ENCODE data around the gene ADAM21.
"Not testable (repeated sequence)": the region's sequence is repeated elsewhere in the genome, so short reads cannot be mapped to it uniquely, and the experiment has no call there.

The ADAM21 gene

GRCh38 chr14:70468731-70469130 is 16.8 kb downstream of the ADAM21 start:
- no peak overlapping the region for H3K18ac ChIP-seq (ENCODE audit: low read length)

DNA sequence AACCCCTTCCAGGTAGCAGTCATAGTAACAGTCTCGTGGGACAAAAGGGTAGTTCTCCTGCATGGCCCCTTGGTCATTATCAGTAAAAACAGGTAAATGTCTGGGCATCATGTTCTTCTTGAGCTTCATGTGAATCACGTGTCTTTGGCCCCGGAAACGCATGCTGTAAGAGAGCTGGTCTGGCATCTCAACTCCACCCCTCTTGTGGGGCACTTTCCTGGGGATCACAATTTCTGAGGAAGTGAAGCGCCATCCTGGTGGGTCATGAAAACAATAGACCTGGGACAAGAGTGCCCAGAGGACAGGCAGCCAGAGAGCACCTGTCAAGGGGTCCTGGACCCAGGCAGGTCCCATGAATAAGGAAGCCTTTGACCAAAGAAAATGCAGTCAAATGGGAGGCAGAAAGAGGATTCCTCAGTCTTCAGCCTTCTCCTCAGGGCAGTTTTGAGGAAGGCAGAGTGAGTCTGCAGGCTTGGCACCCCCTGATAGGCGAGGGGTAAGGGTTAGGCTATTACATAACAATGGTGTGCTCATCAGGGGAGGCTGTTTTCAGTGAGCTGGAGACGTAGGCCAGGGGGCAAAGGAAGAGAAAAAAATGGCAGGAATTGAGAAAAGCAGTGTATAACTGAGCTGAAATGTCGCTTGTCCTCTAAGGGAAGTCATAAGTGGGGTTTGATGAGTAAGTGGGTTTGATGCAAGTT is 19.0 kb downstream of the ADAM21 start:
- H4K91ac ChIP-seq (ENCODE audit: low read depth, low read length, poor library complexity); H3K79me1 ChIP-seq (ENCODE audit: low read depth, low read length); H3K27me3 ChIP-seq (ENCODE audit: control insufficient read depth in 3 of 3, insufficient read depth in 3 of 3, low read depth in 1 of 3, low read length in 3 of 3); H3K18ac ChIP-seq (ENCODE audit: low read length); H3K4ac ChIP-seq (ENCODE audit: low read length); H2BK120ac ChIP-seq (ENCODE audit: low read depth, low read length); H3K4me1 ChIP-seq (ENCODE audit: control insufficient read depth in 2 of 2, insufficient read depth in 1 of 2, low read depth in 1 of 2, low read length in 2 of 2); H4K8ac ChIP-seq (ENCODE audit: low read depth, low read length); H2AK5ac ChIP-seq (ENCODE audit: low read depth, low read length); H2BK12ac ChIP-seq (ENCODE audit: low read length); H3K4me3 ChIP-seq (ENCODE audit: low read length in 2 of 2); H3K9me3 ChIP-seq (replicated peaks in 1 of 2; ENCODE audit: control insufficient read depth in 2 of 2, insufficient read depth in 1 of 2, low read depth in 1 of 2, low read length in 2 of 2); H3K14ac ChIP-seq (ENCODE audit: low read length); H3K36me3 ChIP-seq (replicated peaks in 1 of 2; ENCODE audit: control insufficient read depth in 2 of 2, insufficient read depth in 2 of 2, low read length in 2 of 2); H2BK15ac ChIP-seq (ENCODE audit: low read length); H2BK5ac ChIP-seq (ENCODE audit: low read length); H2AFZ ChIP-seq (ENCODE audit: low read length); H3K27ac ChIP-seq (replicated peaks; ENCODE audit: low read length); H3K9ac ChIP-seq (ENCODE audit: low read depth, low read length, poor library complexity); H3K23ac ChIP-seq (ENCODE audit: low read depth, low read length, poor library complexity); DNase-seq (ENCODE audit: low spot score); H3K4me2 ChIP-seq (ENCODE audit: insufficient read depth, low read length, poor library complexity, severe bottlenecking): not testable (repeated sequence)
- WGBS, 2 donors (ENCODE audit: extremely low coverage in 2 of 2, insufficient read length in 2 of 2, insufficient replicate concordance in 1 of 2) = no CpG with 5 or more reads among the region's 8 CpGs

More at GRCh38 chr14:70468731-70469130, 16.8 kb downstream of the ADAM21 start:
- Histone ChIP-seq H2AK5ac (ENCODE audit: low read depth, low read length) (no peak overlapping the region), H3K4ac (ENCODE audit: low read length) (no peak overlapping the region), H3K4me2 (ENCODE audit: insufficient read depth, low read length, poor library complexity, severe bottlenecking) (no peak overlapping the region), H3K79me1 (ENCODE audit: low read depth, low read length) (no peaks in the 10 kb centered on the region), H3K36me3 (replicated peaks in 1 of 2; ENCODE audit: control insufficient read depth in 2 of 2, insufficient read depth in 2 of 2, low read length in 2 of 2) (no peaks in the 10 kb centered on the region), H2AFZ (ENCODE audit: low read length) (no peak overlapping the region), H3K9ac (ENCODE audit: low read depth, low read length, poor library complexity) (no peak overlapping the region), H3K9me3 (replicated peaks in 1 of 2; ENCODE audit: control insufficient read depth in 2 of 2, insufficient read depth in 1 of 2, low read depth in 1 of 2, low read length in 2 of 2) (no peaks in the 10 kb centered on the region), H3K14ac (ENCODE audit: low read length) (no peak overlapping the region), H4K8ac (ENCODE audit: low read depth, low read length) (no peak overlapping the region), H3K4me3 (ENCODE audit: low read length in 2 of 2) (no peak overlapping the region), H2BK15ac (ENCODE audit: low read length) (no peak overlapping the region), H3K4me1 (ENCODE audit: control insufficient read depth in 2 of 2, insufficient read depth in 1 of 2, low read depth in 1 of 2, low read length in 2 of 2) (no peaks in the 10 kb centered on the region), H4K91ac (ENCODE audit: low read depth, low read length, poor library complexity) (no peak overlapping the region), H2BK120ac (ENCODE audit: low read depth, low read length) (no peak overlapping the region), H3K23ac (ENCODE audit: low read depth, low read length, poor library complexity) (no peak overlapping the region), H2BK12ac (ENCODE audit: low read length) (no peak overlapping the region), H3K27ac (replicated peaks; ENCODE audit: low read length) (no peak overlapping the region), H2BK5ac (ENCODE audit: low read length) (no peak overlapping the region), H3K27me3 (ENCODE audit: control insufficient read depth in 3 of 3, insufficient read depth in 3 of 3, low read depth in 1 of 3, low read length in 3 of 3) (no peaks in the 10 kb centered on the region)
- no CpG with 5 or more reads among the region's 3 CpGs for WGBS, 2 donors (ENCODE audit: extremely low coverage in 2 of 2, insufficient read length in 2 of 2, insufficient replicate concordance in 1 of 2)
- DNase-seq (ENCODE audit: low spot score) = no peak

DNA sequence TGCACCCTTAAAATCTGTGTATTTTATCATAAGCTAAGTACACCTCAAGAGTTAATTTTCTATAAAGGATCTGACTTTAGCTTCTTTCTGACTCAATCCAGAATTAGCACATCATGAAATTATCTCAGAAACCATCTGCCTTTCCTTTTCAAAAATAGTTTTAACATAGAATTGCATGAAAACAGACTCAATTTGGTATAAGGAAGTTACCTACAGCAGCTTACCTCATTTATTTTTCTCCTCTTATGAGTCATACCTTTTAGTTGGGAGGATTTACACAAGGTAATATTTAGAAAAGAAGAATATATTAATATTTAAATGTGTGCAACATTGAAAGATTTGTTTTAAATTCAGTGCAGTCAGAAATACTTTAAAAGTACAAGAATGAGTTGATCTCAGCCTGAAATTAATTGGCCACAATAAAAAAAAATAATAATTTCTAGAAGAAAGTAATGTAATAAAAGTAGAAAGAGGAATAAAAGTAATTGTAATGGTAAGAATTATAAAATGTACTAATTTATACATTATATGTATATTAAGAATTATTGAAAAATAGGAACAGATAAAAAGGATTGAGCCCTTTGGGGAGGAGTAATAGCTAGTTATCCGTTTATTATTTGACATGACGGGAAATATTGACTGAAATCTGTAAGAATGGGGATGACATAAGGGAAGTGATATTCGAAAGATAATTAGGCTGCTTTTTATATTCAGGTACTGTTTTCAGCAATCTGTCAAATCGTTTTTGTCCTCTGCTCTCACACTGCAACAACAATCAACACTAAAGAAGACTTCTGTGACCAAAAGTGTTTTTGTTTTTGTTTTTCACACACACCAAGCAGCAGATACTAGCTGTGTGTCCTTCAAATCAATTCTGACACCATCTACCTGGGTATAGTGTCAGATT is 20.5 kb downstream of the ADAM21 start:
- H3K36me3 ChIP-seq (replicated peaks in 1 of 2; ENCODE audit: control insufficient read depth in 2 of 2, insufficient read depth in 2 of 2, low read length in 2 of 2) = no peaks in the 10 kb centered on the region
- H3K79me1 ChIP-seq (ENCODE audit: low read depth, low read length) = no peaks in the 10 kb centered on the region
- no peak overlapping the region for H2BK5ac ChIP-seq (ENCODE audit: low read length)
- H3K4me1 ChIP-seq (ENCODE audit: control insufficient read depth in 2 of 2, insufficient read depth in 1 of 2, low read depth in 1 of 2, low read length in 2 of 2) = no peaks in the 10 kb centered on the region
- no peak overlapping the region for H3K27ac ChIP-seq (replicated peaks; ENCODE audit: low read length)
- no peak overlapping the region for H2BK120ac ChIP-seq (ENCODE audit: low read depth, low read length)
- no peaks in the 10 kb centered on the region for H3K27me3 ChIP-seq (ENCODE audit: control insufficient read depth in 3 of 3, insufficient read depth in 3 of 3, low read depth in 1 of 3, low read length in 3 of 3)
- no peaks in the 10 kb centered on the region for H3K9me3 ChIP-seq (replicated peaks in 1 of 2; ENCODE audit: control insufficient read depth in 2 of 2, insufficient read depth in 1 of 2, low read depth in 1 of 2, low read length in 2 of 2)
- no CpG with 5 or more reads among the region's 4 CpGs for WGBS, 2 donors (ENCODE audit: extremely low coverage in 2 of 2, insufficient read length in 2 of 2, insufficient replicate concordance in 1 of 2)
- no peak overlapping the region for H2BK15ac ChIP-seq (ENCODE audit: low read length)
- no peak overlapping the region for H2AFZ ChIP-seq (ENCODE audit: low read length)
- no peak overlapping the region for H3K4me2 ChIP-seq (ENCODE audit: insufficient read depth, low read length, poor library complexity, severe bottlenecking)
- H3K14ac ChIP-seq (ENCODE audit: low read length) = no peak overlapping the region
- no peak overlapping the region for H3K23ac ChIP-seq (ENCODE audit: low read depth, low read length, poor library complexity)
- no peak overlapping the region for H3K4ac ChIP-seq (ENCODE audit: low read length)
- no peak overlapping the region for H2AK5ac ChIP-seq (ENCODE audit: low read depth, low read length)
- H3K4me3 ChIP-seq (ENCODE audit: low read length in 2 of 2) = no peak overlapping the region
- no peak overlapping the region for H2BK12ac ChIP-seq (ENCODE audit: low read length)
- DNase-seq (ENCODE audit: low spot score) = no peak
- H3K18ac ChIP-seq (ENCODE audit: low read length) = no peak overlapping the region
- H4K8ac ChIP-seq (ENCODE audit: low read depth, low read length) = no peak overlapping the region
- H4K91ac ChIP-seq (ENCODE audit: low read depth, low read length, poor library complexity) = no peak overlapping the region
- H3K9ac ChIP-seq (ENCODE audit: low read depth, low read length, poor library complexity) = no peak overlapping the region

DNA sequence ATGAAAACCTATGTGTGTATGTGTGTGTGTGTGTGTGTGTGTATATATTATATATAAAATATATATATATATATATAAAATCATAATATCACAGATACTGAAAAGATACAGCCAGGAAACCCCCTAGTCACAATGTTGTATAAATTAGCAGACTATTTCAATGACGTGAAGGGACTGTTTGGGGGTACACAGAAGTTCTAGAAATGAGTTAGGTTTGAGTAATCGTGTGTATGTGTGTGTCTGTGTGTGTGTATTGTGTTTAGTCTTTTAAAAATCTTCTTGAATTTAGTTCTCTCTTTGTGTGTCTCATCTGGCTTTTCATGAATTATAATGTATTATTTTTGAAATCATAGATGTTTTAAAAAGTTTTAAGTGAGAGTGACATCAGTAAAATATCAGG is 21.9 kb downstream of the ADAM21 start:
- H3K14ac ChIP-seq (ENCODE audit: low read length) = no peak overlapping the region
- H3K27ac ChIP-seq (replicated peaks; ENCODE audit: low read length) = no peak overlapping the region
- H4K91ac ChIP-seq (ENCODE audit: low read depth, low read length, poor library complexity) = no peak overlapping the region
- no peak overlapping the region for H3K23ac ChIP-seq (ENCODE audit: low read depth, low read length, poor library complexity)
- H3K4me1 ChIP-seq (ENCODE audit: control insufficient read depth in 2 of 2, insufficient read depth in 1 of 2, low read depth in 1 of 2, low read length in 2 of 2) = no peaks in the 10 kb centered on the region
- no peaks in the 10 kb centered on the region for H3K36me3 ChIP-seq (replicated peaks in 1 of 2; ENCODE audit: control insufficient read depth in 2 of 2, insufficient read depth in 2 of 2, low read length in 2 of 2)
- H3K4me3 ChIP-seq (ENCODE audit: low read length in 2 of 2) = no peak overlapping the region
- no peak overlapping the region for H2BK120ac ChIP-seq (ENCODE audit: low read depth, low read length)
- H2BK12ac ChIP-seq (ENCODE audit: low read length) = no peak overlapping the region
- no peak overlapping the region for H2AFZ ChIP-seq (ENCODE audit: low read length)
- no peak overlapping the region for H3K18ac ChIP-seq (ENCODE audit: low read length)
- H3K27me3 ChIP-seq (ENCODE audit: control insufficient read depth in 3 of 3, insufficient read depth in 3 of 3, low read depth in 1 of 3, low read length in 3 of 3) = no peaks in the 10 kb centered on the region
- H3K4me2 ChIP-seq (ENCODE audit: insufficient read depth, low read length, poor library complexity, severe bottlenecking) = no peak overlapping the region
- no peak overlapping the region for H2AK5ac ChIP-seq (ENCODE audit: low read depth, low read length)
- no peak overlapping the region for H2BK15ac ChIP-seq (ENCODE audit: low read length)
- DNase-seq (ENCODE audit: low spot score) = no peak
- no peaks in the 10 kb centered on the region for H3K9me3 ChIP-seq (replicated peaks in 1 of 2; ENCODE audit: control insufficient read depth in 2 of 2, insufficient read depth in 1 of 2, low read depth in 1 of 2, low read length in 2 of 2)
- H3K4ac ChIP-seq (ENCODE audit: low read length) = no peak overlapping the region
- no peak overlapping the region for H3K9ac ChIP-seq (ENCODE audit: low read depth, low read length, poor library complexity)
- WGBS, 2 donors (ENCODE audit: extremely low coverage in 2 of 2, insufficient read length in 2 of 2, insufficient replicate concordance in 1 of 2) = 100% methylated on average over 1 of the region's 2 CpGs; no CpG with 5 or more reads in 1 of the 2 donors
- no peak overlapping the region for H4K8ac ChIP-seq (ENCODE audit: low read depth, low read length)
- H2BK5ac ChIP-seq (ENCODE audit: low read length) = no peak overlapping the region
- no peaks in the 10 kb centered on the region for H3K79me1 ChIP-seq (ENCODE audit: low read depth, low read length)

All from neuronal stem cell (in vitro differentiated cells).